IgD-negative memory B cell (primary cell): ENCODE measurements around the gene CUTC. TPM values are rescaled to one million over a fixed set of nuclear protein-coding genes. Genes with fewer than 3 reads are reported as not detected.
A peak's percentile ranks its signal among the peaks of the same experiment; 100 is the strongest.

Source experiments
- H3K27ac Mint-ChIP-seq, 3 donors: one replicate each; pipeline ENCODE4 v1.8.0; 2020 to 2022; ENCODE audit warnings: mild to moderate bottlenecking in 3 of 3, mixed read lengths in 3 of 3, moderate library complexity in 1 of 3
- H3K27me3 Mint-ChIP-seq: one replicate; pipeline ENCODE4 v1.8.0; 2021; ENCODE audit warnings: mixed read lengths
- H3K36me3 Mint-ChIP-seq: one replicate; pipeline ENCODE4 v1.8.0; 2020; ENCODE audit warnings: mild to moderate bottlenecking, mixed read lengths
- H3K4me1 Mint-ChIP-seq, 3 donors: one replicate each; pipeline ENCODE4 v1.8.0; 2020 to 2022; ENCODE audit warnings: mixed read lengths in 3 of 3, mild to moderate bottlenecking in 1 of 3
- H3K4me3 Mint-ChIP-seq, 4 donors: one replicate each; pipeline ENCODE4 v1.8.0; 2020 to 2022; ENCODE audit warnings: mild to moderate bottlenecking in 4 of 4, mixed read lengths in 4 of 4, moderate library complexity in 3 of 4
- H3K9me3 Mint-ChIP-seq, 3 donors: one replicate each; pipeline ENCODE4 v1.8.0; 2020 to 2021; ENCODE audit warnings: mixed read lengths in 3 of 3, mild to moderate bottlenecking in 1 of 3
- polyA plus RNA-seq: library from polyadenylated mRNA; unstranded; fragments of 300-500 nt; fragmentation: Illumina TruSeq; gene quantifications from one replicate; pipeline ENCODE4 v1.2.3, GENCODE V29; 2021

The CUTC gene
- polyA plus RNA-seq, 1 donor from 2014 or later: 57.6 TPM

DNA sequence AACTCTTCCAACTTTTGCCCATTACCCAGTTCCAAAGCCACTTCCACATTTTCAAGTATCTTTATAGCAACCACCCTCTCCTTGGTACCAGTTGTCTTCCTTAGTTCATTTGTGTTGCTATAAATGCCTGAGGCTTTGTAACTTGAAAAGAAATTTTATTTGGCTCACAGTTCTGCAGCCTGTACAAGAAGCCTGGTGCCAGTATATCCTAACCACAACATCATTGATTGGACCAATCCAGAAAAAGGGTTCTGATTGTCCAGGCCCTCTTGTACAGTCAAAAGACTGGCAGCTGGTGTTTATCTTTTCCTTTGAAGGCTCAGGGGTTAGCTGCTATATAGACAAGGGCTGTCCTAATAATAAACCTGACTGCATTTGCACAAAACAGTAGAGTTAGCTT, 29.3 kb downstream of the CUTC start:
- H3K4me1 Mint-ChIP-seq: peaks cover 0 to 6% (median 0%) of the 10 kb centered on the region in 3 donors
- H3K36me3 Mint-ChIP-seq: peaks cover 26% of the 10 kb centered on the region
- H3K9me3 Mint-ChIP-seq: peaks cover 2 to 4% (median 4%) of the 10 kb centered on the region in 3 donors
- no peak overlapping the region for H3K4me3 Mint-ChIP-seq
- no peaks in the 10 kb centered on the region for H3K27me3 Mint-ChIP-seq
- no peak overlapping the region for H3K27ac Mint-ChIP-seq

DNA sequence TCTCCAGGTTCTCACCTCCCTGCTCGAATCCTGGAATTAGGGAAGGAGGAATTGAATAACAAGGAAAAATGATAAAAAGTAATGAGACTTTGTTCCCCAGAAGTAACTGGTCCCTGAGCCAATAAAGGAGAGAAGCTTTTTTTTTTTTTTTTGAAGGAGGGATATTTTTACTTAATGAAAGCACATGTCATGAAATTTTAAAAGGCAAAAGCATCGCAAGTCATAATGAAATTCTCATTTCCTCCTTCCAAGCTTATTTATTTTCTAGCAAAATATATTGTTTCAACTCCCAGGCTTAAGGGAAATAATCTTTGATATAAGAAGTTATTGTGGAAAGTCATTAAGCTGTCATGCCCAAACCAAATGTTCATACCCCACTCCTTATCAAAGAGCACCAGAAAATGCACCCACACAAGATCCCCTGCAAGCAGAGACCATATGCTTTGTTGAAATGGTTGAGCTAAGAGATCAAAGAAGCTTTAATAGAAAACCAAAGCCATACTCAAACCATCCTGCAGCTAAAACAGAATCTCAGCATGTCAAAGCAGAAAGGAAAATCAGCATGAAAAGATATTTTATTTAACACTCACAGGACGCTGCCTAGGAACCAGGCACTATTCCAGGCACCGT, 33.8 kb downstream of the CUTC start:
- H3K36me3 Mint-ChIP-seq: peaks cover 13% of the 10 kb centered on the region
- H3K4me3 Mint-ChIP-seq: no peak overlapping the region
- peaks cover 0 to 6% (median 0%) of the 10 kb centered on the region in 3 donors for H3K4me1 Mint-ChIP-seq
- H3K27me3 Mint-ChIP-seq: no peaks in the 10 kb centered on the region
- peaks cover 2 to 6% (median 2%) of the 10 kb centered on the region in 3 donors for H3K9me3 Mint-ChIP-seq
- no peak overlapping the region for H3K27ac Mint-ChIP-seq

DNA sequence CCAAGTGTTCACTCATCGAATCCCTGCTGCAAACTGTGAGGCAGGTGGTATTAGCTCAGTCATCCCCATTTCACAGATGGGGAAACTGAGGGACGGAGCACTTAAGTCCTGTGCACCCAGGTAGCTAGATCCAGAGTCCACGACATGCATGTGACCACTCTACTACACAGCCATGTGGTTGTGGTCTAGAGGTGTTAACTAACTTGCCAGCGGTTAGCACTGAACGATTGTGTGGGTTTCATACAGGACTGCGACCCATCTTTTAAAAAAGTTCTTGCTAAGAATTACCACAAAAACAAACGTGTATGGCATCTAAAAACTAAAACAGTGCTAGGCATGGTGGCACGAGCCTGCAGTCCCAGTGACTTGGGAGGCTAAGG, 34.3 kb downstream of the CUTC start:
- Mint-ChIP-seq H3K9me3 (peaks cover 2 to 6% (median 2%) of the 10 kb centered on the region in 3 donors), H3K27me3 (no peaks in the 10 kb centered on the region), H3K4me1 (peaks cover 0 to 6% (median 0%) of the 10 kb centered on the region in 3 donors), H3K36me3 (peaks cover 8% of the 10 kb centered on the region), H3K4me3 (no peak overlapping the region), H3K27ac (no peak overlapping the region)

DNA sequence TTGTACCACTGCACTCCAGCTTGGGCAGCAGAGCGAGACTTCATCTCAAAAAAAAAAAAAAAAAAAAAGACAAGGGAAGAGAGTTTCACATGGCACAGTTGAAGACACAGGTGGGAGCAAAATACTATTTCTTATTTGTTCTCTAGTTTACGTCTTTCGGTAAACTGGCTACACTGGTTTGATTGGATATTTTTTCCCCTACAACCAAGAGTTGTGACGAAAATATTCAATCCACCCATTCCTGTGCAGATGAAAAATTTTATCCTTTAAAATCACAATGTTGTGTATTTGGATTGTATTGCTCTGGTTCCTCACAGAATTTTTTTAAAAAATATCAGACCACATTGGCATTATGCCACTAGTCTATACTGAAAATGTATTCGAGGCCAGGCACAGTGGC, 35.9 kb downstream of the CUTC start:
- Mint-ChIP-seq H3K27ac (peak overlapping the region in 1 of 3 donors; percentile 53), H3K4me1 (peaks cover 0 to 3% (median 0%) of the 10 kb centered on the region in 3 donors), H3K4me3 (no peak overlapping the region), H3K36me3 (peaks cover 3% of the 10 kb centered on the region), H3K9me3 (peaks cover 2 to 6% (median 2%) of the 10 kb centered on the region in 3 donors), H3K27me3 (no peaks in the 10 kb centered on the region)

DNA sequence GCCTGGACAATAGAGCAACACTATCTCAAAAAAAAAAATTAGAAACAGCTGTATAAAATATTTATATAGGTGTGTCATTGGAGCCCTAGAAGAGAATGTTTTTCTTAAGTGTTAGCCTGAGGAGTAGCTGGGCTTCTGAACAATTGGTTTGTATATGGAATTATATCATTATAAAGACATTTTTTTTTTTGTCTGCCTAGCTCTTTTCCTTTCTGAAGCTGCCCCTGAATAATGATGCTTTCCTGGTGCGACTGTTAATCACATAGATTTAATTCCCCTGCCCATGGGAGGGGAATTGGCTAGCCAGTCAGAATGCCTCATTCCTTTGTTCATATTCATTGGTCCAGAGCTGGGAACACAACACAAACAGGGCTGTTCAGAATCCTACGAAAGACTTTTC, 36.5 kb downstream of the CUTC start:
- Mint-ChIP-seq H3K9me3 (peaks cover 0 to 5% (median 1%) of the 10 kb centered on the region in 3 donors), H3K36me3 (peaks cover 1% of the 10 kb centered on the region), H3K27me3 (no peaks in the 10 kb centered on the region), H3K4me3 (no peak overlapping the region), H3K4me1 (peaks cover 0 to 3% (median 0%) of the 10 kb centered on the region in 3 donors), H3K27ac (no peak overlapping the region)

DNA sequence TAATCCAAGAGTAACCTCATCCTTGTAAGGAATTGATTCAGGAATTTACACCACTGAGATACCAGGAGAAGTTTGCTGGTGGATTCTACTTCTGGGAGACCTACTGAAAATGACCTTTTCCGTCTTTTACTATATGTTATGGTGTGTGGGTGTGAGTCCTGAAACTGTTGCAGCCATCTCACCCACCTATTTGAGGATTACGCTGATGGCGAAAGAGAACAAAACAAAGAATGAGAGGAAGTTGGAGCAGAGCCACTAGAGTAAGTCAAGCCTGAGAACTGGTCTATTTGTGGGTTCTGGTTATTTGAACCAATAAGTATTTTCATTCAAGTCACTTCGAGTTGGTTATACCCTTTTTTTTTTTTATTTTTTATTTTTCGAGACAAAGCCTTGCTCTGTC, 37.7 kb downstream of the CUTC start:
- Mint-ChIP-seq H3K36me3 (peaks cover 1% of the 10 kb centered on the region), H3K27me3 (no peaks in the 10 kb centered on the region), H3K27ac (no peak overlapping the region), H3K9me3 (peaks cover 0 to 2% (median 1%) of the 10 kb centered on the region in 3 donors), H3K4me1 (peaks cover 0 to 3% (median 0%) of the 10 kb centered on the region in 3 donors), H3K4me3 (no peak overlapping the region)

DNA sequence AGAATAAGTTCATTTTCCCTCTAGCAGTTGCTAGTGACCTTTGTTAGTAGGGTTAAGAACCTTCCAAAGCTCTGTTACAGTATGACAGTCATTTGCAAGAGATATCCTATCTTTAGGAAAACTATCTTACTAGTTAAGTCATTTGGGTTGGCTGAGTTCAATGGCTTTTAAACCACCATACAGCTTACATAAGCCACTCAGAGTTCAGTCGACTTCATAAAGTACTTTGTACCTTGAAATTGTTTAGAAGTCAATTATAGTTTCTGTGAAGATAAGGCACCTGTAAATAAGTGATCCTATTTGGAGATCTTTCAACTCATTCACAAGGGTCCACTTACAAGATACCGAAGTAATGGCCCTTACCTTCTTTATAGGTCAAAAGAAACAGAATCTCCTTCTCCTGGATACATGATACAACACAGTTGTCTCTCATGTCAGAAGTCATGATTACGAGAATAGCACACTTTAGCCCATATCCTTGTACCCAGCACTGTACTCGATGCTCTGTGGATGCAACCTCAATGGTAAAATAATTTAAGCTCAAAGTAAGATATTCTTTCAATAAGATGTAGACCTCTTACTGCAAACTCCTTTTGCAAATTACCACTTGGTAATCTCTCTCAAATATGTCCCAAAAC, 38.5 kb downstream of the CUTC start:
- peaks cover 0 to 3% (median 0%) of the 10 kb centered on the region in 3 donors for H3K4me1 Mint-ChIP-seq
- H3K36me3 Mint-ChIP-seq: peaks cover 1% of the 10 kb centered on the region
- H3K27ac Mint-ChIP-seq: no peak overlapping the region
- H3K4me3 Mint-ChIP-seq: no peak overlapping the region
- H3K27me3 Mint-ChIP-seq: no peaks in the 10 kb centered on the region
- H3K9me3 Mint-ChIP-seq: peaks cover 0 to 2% (median 1%) of the 10 kb centered on the region in 3 donors

DNA sequence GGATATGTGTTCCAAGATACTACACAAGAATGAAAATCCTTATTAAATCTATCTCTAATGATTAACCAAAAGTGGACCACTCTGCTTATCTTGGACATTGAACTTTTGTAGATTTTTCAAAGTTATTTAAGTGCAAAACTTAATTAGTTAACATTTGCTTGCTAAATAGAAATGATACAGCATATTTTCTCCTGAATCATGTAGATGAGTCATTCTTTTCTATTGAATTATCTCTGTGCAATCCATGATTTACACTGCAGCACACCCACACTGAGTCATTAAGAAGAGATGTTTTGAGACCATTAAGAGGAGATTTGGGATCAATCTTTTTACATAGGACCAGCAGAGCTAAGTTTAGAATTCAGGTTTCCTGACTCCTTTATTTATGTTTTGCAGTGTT, 43.8 kb downstream of the CUTC start:
- no peak overlapping the region for H3K27ac Mint-ChIP-seq
- H3K4me3 Mint-ChIP-seq: peak overlapping the region in 1 of 4 donors; percentile 2
- H3K36me3 Mint-ChIP-seq: peaks cover 2% of the 10 kb centered on the region
- H3K27me3 Mint-ChIP-seq: peaks cover 2% of the 10 kb centered on the region
- H3K4me1 Mint-ChIP-seq: peaks cover 19 to 25% (median 22%) of the 10 kb centered on the region in 3 donors
- peaks cover 0 to 3% (median 0%) of the 10 kb centered on the region in 3 donors for H3K9me3 Mint-ChIP-seq

DNA sequence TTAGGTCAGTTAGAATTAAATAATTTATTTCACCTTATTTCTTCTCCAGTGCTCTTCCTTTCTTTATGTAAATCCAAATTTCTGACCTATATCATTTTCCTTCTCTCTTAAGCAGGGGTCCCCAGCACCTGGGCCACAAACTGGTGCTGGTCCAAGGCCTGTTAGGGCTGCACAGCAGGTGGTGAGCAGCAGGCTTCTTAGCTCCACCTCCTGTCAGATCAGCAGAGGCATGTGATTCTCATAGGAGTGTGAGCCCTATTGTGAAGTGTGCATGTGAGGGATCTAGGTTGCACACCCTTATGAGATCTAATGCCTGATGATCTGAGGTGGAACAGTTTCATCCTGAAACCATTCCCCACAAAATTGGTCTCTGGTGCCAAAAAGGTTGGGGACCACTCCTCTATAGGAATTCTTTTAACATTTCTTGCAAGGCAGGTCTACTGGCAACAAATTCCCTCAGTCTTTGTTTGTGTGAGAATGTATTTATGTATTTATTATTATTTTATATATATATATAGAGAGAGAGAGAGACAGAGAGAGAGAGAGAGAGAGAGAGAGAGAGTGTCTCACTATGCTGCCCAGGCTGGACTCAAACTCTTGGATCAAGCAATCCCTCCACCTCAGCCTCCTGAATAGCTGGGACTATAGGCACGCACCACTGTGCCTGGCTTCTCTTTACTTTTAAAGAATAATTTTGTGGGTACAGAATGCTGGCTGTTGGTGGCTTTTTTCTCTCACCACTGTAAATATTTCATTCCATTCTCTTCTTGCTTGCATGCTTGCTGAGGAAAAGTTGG, 46.1 kb downstream of the CUTC start:
- Mint-ChIP-seq H3K9me3 (peaks cover 0 to 3% (median 0%) of the 10 kb centered on the region in 3 donors), H3K27ac (peak overlapping the region in 2 of 3 donors; percentile 76 to 80), H3K4me3 (peak overlapping the region; percentile 11 to 88 (median 45)), H3K36me3 (peaks cover 2% of the 10 kb centered on the region), H3K27me3 (peaks cover 2% of the 10 kb centered on the region), H3K4me1 (peaks cover 19 to 25% (median 22%) of the 10 kb centered on the region in 3 donors)

DNA sequence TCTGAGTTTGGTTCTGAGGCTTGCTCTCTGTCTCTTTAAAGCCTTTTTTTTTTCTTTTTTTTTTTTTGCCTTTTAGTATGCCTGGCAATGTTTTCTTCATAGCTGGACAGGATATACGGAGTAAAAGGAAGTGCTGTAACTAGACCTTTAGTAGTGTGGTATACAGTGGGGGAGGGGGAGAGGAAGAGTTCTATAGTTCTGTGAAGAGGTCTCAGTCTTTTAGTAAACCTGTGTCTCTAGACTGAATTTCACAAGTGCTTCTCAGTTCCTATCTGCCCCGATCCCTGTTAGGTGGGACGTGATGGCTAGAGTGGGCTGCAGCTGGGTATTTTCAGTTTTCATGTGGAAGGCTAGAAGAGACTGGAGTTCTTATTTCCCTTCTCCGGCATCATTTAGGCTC, 47.3 kb downstream of the CUTC start:
- Mint-ChIP-seq H3K9me3 (peaks cover 0 to 3% (median 0%) of the 10 kb centered on the region in 3 donors), H3K4me1 (peaks cover 19 to 25% (median 22%) of the 10 kb centered on the region in 3 donors), H3K27ac (no peak overlapping the region), H3K27me3 (peaks cover 2% of the 10 kb centered on the region), H3K36me3 (peaks cover 2% of the 10 kb centered on the region), H3K4me3 (no peak overlapping the region)

DNA sequence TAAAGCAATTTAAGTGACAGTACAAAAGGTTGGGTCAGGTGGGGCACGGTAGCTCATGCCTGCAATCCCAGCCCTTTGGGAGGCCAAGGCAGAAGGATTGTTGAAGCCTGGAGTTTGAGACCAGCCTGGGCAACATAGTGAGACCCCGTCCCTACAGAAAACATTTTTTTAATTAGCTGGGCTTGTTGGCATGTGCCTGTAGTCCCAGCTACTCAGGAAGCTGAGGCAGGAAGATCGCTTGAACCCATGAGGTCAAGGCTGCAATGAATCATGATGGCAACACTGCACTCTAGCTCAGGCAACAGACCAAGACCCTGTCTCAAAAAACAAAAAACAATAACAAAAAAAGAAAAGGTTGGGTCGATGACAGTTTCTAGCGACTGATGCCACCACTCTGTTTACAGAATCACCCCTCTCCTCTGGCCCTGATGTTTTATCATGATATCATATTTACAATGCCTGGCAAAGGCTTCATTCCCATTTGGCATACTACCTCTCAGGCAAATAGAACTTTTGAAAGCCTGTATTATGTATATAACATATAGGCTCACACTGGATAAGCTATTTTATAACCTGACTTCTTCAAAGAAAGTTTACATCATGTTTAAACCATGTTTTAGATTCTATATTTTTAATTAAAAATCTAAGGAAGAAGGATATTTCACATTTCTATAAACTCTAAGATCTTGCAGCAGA, 49.8 kb downstream of the CUTC start:
- H3K9me3 Mint-ChIP-seq: peaks cover 0 to 3% (median 0%) of the 10 kb centered on the region in 3 donors
- H3K4me3 Mint-ChIP-seq: no peak overlapping the region
- peaks cover 2% of the 10 kb centered on the region for H3K27me3 Mint-ChIP-seq
- H3K4me1 Mint-ChIP-seq: peaks cover 15 to 21% (median 19%) of the 10 kb centered on the region in 3 donors
- H3K27ac Mint-ChIP-seq: no peak overlapping the region
- peaks cover 4% of the 10 kb centered on the region for H3K36me3 Mint-ChIP-seq

DNA sequence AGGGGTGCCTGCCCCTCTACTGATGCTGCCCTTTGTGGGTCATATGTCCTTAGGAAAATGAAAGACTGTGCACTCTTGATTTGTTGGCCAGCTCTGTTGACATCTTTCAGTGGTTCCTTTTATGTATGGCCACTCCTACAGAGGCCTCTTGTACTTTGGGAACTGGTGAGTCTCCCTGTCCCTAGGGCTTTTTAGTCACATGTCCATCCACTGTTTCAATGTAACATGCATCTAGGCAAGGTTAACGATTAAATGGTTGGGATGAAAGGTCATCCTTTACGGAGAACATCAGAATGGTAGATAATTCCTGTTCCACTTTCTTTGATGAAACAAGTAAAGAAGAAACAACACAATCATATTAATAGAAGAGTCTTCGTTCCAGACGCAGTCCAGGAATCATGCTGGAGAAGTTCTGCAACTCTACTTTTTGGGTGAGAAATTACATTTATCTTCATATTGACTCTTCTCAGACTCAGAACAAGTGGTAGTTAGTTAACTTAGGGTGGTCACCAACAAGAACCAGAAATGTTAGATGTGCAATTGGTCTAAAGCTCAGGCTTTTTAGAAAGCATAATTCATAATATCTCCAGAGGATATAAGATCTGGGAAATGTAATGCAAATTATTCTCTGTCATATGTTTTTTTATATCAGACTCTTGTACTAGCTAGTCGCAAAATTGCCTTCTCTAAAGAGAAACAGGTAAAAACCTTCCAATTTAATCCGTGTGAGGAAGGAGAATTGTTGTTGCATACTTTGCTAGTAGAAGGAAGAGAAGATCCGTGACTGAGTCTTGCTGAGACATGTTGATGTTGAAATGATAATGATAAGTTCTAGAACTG, 50.6 kb downstream of the CUTC start, which contains the start of gene ABCC2:
TSS of gene ABCC2 (plus strand) at position 194 of the 840 bp plus-strand sequence. CDS start at position 399, 205 bp downstream.
- Mint-ChIP-seq H3K4me1 (peaks cover 8 to 14% (median 12%) of the 10 kb centered on the region in 3 donors), H3K27me3 (peaks cover 2% of the 10 kb centered on the region), H3K36me3 (peaks cover 2% of the 10 kb centered on the region), H3K9me3 (peaks cover 0 to 3% (median 0%) of the 10 kb centered on the region in 3 donors), H3K4me3 (no peak within 1 kb of the TSS), H3K27ac (no peak within 1 kb of the TSS)

DNA sequence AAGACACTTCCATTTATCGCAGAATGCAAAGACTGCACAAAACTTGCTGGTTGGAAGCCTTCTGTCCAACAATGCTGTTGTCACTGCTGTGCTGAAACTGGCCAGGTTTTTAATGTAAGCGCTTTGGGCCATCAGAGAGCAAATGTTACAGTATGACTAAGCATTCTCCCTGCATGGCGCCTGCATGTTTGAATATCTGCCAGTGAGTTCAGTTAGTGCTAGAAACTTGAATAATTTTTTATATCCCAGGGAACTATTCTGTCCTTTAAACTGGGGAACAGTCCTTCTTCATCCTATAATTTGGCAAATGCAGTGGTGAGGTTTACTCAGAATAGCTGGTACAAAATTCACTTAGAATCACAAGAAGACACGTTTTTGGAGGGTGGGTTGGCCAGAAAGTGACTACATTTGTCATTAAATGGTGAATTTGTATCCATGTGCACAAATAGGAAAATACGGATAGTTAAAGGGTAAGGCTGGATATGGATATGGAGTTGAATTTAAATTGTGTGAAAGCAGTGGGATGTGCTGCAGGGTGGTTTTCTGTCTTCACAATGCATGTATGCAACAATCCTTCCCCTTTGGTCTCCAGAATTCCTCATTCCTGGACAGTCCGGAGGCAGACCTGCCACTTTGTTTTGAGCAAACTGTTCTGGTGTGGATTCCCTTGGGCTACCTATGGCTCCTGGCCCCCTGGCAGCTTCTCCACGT, 52.1 kb downstream of the CUTC start:
- H3K27me3 Mint-ChIP-seq: no peaks in the 10 kb centered on the region
- no peaks in the 10 kb centered on the region for H3K9me3 Mint-ChIP-seq

More for the DNA sequence above, 52.1 kb downstream of the CUTC start:
- Mint-ChIP-seq H3K4me3 (no peak overlapping the region), H3K36me3 (peaks cover 5% of the 10 kb centered on the region), H3K27ac (no peak overlapping the region), H3K4me1 (peaks cover 1 to 4% (median 2%) of the 10 kb centered on the region in 3 donors)
